ENCODE data around the gene HOXB13.

DNA sequence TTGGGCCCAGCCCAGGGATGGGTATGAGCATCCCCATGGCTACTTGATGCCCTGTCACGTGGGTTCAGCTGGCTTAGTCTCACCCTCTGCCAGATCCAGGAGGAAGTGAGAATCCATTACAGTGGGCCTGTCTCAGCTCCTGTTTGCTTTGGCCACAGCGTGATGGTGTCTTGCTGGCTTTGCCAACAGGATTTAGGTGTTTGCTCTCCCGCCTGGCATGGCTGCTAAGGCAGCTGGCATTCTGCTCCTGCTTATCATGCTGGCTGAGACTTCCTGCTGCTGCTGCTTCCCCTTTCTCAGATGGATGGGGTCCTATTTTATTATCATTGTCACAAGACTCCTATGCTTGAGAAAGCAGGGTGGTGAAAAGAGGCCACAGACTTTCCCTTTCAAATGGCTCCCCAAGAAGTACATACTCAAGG is 28.3 kb upstream of the HOXB13 start:
- TF ChIP-seq EZH2 (IDR thresholded peaks at IDR 0.05; ENCODE audit: insufficient read depth, poor library complexity, severe bottlenecking): no peak
- no peak for TF ChIP-seq EZH2phosphoT487 (IDR thresholded peaks at IDR 0.05; ENCODE audit: insufficient read depth, low read depth)
